GM18519 (cell line): ENCODE data around the gene L1CAM.
"Not testable (repeated sequence)": the region's sequence is repeated elsewhere in the genome, so short reads cannot be mapped to it uniquely, and the experiment has no call there.

Experiments
- ATAC-seq: cut with Tn5 transposase; IDR thresholded peaks from one replicate; pipeline ENCODE4 v1.9.1; 2021; ENCODE audit warnings: mild to moderate bottlenecking, moderate library complexity; ENCODE audit not compliant: unreplicated experiment, low FRiP score

L1CAM gene

GRCh38 chrX:153832728-153833127 lies 53.2 kb downstream of the L1CAM start:
- ATAC-seq = no peak

GRCh38 chrX:153831429-153832150 lies 54.4 kb downstream of the L1CAM start:
- ATAC-seq = no peak

DNA sequence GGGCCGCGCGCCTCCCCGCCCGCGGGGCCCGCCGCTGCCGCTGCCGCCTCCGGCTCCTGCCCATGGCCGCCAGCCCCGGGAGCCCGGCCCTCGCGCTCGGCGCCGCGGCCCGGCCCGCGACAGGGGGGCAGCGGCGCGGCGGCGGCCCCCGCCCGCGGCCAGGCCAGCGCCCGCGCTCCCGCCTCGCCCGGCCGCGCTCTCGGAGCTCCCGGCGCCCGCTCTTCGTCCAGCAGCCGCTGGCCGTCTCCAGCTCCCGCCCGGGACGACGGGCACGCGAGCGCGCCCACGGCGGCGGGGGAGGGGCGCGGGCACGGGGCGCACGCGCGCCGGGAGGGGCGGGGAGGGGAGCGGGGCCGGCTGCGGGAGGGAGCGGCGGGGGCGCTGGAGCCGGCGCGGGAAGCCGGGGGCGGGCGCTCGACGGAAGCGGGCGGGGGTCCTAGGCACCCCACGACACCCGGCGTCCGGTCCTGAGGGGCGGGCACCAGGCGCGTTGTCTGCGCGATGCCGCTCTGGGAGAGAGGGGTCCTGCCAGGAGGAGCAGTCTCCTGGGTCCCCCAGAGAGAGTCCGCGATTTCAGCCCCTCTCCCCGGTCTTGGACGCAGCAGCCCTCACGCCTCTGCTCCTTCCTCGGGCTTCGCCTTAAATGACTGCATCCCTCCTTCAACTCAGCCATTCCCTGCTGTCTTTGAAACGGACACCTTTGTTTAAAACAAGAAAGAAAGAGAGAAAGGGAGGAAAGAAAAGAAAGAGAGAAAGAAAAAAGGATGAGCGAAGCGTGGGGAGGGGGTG lies 55.1 kb downstream of the L1CAM start:
- ATAC-seq = no peak

- no peak for ATAC-seq
Measured at GRCh38 chrX:153829799-153830639, 56.0 kb downstream of the L1CAM start, which contains the start of gene PDZD4. Gene PDZD4 (minus strand): TSS chrX:153830544. CDS start chrX:153830298, 246 bp downstream.

DNA sequence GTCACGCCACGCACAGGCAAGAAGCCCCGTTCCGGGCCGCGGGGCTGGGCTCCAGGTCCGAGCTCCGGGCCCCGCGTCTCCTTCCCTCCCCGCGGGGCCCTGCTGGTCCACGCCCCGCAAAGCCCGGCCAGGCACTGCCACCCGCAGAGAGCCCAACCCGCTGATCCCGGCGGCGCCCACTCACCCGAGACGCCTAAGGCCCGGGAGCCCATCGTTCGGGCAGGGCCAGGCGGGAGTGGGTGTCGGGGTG lies 56.5 kb downstream of the L1CAM start:
- no peak for ATAC-seq

GRCh38 chrX:153828723-153829548 lies 57.0 kb downstream of the L1CAM start:
- no peak for ATAC-seq

DNA sequence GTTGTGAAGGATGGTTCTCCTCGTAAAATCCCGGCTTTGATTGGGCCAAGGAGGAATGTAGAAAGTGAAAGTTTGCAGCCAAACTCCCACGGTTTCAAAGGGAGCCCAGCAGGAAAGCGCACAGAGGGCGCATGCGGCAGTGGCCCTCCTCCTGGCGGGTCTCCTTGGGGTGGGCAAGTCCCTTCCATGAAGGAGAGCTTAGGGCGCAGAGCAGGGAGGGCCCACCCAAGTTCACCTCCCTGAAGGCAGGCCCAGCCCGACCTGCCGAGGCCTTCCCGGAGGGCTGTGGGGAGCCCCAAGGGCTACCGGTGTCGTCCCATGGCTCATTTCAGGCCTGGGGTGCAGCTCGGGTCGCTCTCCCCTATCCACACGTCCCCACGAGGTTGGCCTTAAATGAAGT lies 57.7 kb downstream of the L1CAM start:
- no peak for ATAC-seq

GRCh38 chrX:153827903-153828302 lies 58.1 kb downstream of the L1CAM start:
- no peak for ATAC-seq

- ATAC-seq = no peak
Measured at GRCh38 chrX:153827016-153827415, 59.0 kb downstream of the L1CAM start.

DNA sequence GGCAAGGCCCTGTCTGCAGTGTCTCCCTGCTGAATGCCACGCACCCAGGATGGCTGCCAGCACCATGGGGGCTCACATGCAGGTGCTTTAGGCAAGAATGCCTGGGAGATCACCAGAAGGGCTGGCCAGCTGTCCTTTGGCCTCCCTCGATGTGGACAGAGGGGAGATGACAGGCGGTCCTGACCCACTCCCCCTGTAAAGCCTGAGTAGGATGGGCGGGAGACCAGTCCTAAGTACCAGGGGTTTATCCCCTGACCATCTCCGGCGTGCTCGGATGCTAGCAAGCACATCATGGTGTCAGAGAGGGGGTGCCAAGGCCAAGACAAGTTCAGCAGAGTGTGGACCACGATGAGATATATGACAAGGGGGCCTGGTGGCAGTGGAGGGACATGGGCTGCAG lies 60.9 kb downstream of the L1CAM start:
- no peak for ATAC-seq

DNA sequence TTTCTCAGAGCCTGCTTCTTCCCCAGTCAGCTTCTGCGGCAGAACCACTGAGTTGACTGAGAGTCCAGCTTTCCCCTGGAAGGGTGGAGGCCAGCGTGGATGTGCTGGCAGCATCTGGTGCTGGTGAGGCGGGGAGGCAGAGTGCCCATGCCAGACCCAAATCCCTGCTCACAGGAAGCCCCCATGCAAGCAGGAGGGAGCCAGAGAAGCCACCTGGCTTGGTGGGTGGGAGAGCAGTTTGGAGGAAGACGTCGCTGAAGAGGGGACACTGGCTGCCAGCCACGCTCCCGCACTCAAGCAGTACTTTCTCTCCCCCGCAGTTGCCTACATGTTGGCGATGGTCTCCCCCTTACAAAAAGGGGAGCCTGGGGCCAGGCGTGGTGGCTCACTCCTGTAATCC lies 61.6 kb downstream of the L1CAM start:
- no peak for ATAC-seq

DNA sequence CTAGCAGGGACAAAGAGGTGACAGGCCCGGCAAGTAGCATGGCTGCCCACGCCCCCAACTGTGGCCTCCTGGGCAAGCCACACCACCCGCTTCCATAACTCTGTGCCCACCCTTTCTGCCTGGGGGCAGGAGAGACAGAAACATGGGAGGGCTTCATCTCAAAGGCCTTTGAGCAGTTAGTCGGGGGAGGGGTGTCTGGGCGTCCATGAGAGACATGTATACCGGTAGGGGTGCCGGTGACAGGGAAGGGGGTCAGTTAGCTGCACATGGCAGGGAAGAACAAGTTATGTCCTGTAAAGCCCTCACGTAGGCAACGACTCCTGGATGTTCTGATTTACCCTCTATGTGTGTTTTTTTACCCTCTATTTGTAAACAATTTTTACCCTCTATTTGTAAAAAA lies 64.9 kb downstream of the L1CAM start:
- ATAC-seq = no peak

DNA sequence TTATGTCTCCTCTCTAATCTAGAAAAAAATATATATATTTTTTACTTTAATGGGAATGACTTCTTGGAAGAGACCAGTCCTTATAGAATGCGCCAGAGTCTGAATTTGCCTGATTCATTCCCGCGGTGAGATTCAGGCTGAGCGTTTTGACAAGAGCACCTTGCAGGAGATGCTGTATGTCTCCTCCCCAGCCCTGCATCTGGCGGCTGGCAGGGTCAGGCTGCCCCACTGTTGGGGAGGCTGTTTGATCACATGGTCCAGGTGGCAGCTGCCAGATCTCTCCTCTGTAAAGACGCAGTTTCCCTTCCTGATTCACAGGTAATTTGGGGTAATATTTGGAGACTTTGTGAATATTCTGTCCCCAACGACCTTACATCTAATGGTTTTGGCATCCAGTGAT lies 65.4 kb downstream of the L1CAM start:
- no peak for ATAC-seq

DNA sequence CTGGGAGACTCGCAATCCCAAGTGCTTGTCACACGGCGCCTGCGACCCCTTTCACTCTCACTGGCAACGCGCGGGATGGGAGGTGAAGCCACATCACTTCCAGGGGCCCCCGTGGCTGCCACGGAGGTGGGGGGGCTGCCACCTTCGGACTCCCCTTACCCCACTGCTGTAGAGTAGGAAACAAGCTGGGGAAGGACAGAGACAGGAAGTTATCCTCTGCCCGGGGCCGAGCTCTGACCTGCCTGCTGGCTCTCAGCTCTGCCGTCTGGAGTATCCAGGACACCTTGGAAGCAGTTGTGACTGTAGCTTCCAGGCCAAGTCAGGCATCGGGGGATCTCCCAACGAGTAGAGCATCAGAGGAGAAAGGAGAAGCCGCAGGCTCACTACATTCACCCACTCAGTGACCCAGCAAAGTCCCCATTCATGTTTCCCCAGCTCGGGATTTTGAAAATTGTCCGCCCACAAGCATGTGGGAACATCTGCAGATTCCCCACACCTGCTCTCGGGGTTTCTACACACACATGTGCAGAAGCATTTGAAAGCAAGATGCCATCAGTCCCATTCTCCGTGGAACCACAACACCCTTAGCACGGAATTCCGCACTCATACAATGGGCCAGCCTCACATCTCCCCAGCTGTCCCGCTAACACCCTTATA lies 66.5 kb downstream of the L1CAM start:
- no peak for ATAC-seq

DNA sequence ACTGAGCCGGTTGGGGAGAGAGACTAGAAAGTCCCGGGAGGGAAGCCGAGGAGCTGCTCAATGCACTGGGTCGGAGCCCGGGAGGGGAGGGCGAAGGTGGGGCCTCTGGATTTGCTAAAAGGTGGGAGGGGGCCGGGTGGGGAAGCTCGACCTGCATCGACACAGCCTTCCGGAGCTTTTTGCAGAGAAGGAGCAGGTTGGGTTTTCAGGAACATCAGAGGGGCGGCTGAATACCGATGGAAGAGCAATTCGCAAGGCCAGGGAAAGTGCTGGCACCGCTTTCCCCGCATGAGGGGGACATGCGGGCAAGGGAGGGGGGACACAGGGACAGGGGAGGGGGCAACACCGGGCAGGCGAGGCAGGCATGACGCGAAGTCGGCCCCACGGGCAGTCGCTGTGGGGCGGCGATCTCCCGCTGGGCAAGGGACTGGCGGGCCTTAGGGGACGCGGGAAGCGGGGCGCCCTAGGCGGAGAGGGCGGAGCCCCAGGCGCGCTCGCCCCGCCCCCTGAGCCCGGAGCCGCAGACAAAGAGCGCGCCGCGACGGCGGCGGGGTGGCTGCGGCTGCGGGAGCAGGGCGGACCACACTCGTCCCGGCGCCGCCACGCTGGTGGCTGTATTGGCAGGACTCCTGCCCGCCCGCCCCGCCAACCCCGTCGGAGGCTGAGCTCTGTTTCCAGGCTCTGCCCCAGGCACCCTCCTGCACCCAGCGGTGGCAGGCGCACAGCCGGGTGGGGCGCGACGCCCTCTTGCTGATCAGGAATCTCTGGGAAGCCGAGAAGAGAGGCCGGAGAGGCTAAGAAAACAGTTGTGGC lies 67.2 kb downstream of the L1CAM start:
- ATAC-seq = no peak

GRCh38 chrX:153818064-153818463 lies 67.9 kb downstream of the L1CAM start:
- not testable (repeated sequence) for ATAC-seq

- no peak for ATAC-seq
Measured at GRCh38 chrX:153816831-153817690, 68.9 kb downstream of the L1CAM start.

DNA sequence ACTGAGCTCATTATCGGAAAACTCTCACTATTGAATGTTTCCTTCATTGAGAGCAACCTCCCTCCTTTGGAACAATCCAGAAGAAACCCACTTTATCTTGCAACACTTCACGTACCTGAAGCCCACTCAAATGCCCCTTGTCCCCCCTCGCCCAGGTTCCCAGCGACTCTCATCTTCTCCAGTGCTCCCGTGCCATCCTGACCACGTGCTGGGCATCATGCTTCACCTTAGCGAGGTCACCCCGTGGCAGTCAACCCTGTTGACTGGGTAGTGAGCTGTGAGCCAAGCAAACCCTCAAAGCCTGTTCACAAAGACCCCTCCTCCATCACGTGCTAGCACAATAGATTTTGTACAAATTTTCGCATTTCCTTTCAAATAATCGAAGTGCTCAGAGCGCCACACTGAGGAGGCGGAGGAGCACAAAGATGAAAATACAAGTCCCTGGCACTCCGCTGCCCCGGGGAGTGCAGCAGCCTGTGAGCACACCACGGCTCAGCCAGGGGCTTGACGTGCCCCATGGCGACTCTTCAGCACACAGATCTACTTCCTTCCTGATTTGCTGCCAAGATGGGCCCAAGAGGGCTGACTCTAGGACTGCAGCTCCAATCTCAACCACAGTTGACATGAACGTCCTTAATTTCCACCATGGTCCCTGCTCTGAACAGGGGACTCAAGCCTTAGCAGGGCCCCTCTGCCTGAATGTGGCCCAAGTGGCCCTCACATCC lies 71.2 kb downstream of the L1CAM start:
- no peak for ATAC-seq
